GM10847 (cell line): ENCODE data around the gene TMEM190.

Source experiments
- POLR2A ChIP-seq: IDR thresholded peaks from 2 replicates; pipeline ENCODE4 v1.6.1; 2011; ENCODE audit not compliant: insufficient read length; ENCODE audit errors: extremely low read depth

The TMEM190 gene

DNA sequence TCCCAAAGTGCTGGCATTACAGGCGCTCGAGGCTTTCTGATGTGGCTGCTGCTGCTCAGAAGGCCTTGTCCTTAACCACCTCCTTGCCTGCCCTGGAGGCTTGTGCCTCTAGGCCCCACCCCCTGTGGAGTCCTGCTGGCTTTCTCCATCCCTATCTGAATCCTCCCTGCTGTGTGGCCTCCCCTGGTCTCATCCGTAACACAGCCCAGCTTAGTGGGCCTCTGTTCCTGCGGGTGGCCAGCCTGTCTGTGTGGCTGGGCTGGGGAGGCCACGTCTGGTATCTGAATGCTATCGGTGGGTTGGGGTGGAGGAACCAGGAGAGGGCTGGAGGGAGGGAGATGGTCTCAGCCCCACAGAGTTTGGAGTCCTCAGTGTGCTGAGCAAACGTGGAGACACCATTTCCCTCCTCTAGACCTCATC lies 13.8 kb downstream of the TMEM190 start:
- TF ChIP-seq POLR2A = no peak

DNA sequence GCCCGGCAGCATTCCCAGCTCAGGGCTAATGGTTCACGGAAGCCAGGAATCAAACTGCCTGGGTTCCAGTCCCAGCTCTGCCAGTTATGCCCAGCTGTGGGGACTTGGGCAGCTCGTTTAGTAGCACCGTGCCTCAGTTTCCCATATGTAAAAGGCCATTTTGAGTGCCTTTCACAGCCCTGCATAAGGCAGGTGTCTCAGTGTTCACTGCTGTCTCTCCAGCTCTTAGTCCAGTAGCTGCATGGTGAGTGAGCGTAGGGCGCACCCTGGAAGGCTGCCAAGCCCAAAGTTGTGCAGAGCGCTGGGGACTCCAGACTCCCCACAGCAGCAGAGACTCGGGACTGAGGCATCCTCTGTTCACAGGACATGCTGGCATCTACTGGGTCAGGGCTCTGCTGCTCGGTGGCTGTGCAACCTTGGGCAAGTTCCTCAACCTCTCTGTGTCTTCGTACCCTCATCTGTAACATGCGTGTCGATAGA lies 14.6 kb downstream of the TMEM190 start:
- no peak for TF ChIP-seq POLR2A

DNA sequence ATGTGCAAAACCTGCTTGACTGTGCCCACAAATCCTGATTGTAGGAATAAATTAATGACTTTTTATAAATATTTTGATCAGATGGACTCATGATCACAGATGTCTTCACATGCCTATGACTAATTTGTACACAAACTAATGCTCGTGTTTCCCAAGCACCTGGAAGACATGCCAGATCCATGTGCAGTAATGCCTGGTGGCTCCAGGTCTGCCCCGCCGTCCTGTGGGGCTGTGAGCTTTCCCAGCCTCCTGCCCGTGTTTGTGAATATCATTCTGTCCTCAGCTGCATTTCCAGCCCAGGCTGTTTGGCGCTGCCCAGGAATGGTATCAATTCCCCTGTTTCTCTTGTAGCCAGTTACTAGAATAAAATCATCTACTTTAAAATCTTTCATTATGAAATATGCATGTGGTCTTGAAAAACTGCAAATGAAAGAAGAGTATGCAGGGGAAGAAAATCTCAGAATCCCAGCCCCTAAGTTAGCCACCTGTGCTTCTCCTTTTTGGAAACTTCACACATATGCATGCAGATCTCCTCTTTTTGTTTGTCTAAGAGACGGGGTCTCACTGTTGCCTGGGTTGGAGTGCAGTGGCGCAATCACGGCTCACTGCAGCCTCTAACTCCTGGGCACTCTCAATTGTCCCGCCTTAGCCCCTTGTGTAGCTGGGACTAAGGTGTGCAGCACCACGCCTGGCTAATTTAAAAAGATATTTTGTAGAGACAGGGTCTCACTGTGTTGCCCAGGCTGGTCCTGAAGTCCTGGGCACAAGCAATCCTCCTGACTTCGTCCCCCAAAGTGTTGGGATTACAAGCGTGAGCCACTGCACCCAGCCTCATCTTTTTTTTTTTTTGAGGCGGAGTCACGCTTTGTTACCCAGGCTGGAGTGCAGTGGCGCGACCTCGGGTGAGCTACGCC lies 15.3 kb downstream of the TMEM190 start:
- no peak for TF ChIP-seq POLR2A

DNA sequence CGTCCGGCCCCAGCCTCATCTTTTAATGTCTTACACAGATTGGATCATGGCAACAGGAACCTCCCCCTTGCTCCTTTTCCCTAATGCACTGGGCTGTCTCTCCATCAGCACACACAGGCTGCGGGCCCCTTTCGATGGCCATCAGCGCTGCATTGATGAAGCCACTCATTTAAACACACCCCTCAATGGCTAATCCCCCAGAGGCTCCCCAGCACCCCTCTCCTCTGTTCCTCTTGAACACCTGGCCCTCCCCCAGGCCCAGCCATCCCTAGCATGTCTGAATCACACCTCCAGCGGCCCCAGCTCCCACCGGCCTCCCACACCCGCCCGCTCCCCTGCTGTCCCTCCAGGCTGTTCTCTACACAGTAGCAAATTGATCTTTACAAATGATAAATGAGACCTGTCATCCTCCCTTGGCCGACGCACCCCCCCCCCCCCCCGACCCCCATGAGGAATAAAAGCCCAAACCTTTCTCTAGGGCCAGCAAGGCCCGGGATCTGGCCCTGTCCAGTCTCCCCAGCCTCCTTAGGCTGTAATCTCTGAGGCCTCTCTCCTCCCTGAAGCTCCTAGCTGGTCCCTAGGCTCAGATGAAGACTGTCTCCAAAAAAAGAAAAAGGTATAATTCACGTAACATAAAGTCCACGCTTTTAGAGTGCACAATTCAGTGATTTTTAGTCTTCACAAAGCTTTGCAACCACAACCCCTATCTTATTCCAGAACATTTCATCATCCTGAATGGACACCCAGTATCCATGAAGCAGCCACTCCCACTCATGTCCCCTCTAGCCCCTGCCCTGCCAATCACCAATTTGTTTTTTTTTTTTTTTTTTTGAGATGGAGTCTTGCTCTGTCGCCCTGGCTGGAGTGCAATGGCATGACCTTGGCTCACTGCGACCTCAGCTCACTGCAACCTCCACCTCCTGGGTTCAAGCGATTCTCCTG lies 16.5 kb downstream of the TMEM190 start:
- TF ChIP-seq POLR2A = no peak

DNA sequence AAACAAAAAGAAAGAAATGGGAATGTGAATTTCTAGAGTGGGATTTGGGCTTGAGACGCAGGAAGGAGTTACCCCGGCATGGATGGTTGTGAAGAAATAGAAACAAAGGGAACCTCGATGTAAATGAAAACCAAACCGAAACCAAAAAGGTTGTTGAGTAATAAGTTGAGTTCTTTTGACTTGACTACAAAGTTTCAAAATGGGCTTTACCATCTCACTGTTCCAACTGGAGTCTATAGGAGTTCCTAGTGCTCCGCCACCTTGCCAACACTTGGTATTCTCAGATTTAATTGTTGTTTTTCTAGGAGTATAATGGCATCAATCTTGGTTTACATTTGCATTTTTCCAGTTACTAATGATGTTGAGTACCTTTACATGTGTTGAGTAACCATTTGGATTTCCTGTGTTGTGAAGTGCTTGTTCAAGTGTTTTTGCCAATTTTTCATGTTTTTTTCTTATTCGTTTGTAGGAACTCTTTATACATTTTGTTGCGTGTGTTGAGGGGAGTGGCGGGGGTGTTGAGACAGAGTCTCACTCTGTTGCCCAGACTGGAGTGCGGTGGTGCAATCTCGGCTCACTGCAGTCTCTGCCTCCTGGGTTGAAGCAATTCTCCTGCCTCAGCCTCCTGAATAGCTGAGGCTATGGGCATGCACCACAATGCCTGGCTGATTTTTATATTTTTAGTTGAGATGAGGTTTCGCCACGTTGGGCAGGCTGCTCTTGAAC lies 21.7 kb downstream of the TMEM190 start:
- TF ChIP-seq POLR2A = no peak

- no peak for TF ChIP-seq POLR2A
Observed at GRCh38 chr19:55400281-55401087, 23.9 kb downstream of the TMEM190 start.

DNA sequence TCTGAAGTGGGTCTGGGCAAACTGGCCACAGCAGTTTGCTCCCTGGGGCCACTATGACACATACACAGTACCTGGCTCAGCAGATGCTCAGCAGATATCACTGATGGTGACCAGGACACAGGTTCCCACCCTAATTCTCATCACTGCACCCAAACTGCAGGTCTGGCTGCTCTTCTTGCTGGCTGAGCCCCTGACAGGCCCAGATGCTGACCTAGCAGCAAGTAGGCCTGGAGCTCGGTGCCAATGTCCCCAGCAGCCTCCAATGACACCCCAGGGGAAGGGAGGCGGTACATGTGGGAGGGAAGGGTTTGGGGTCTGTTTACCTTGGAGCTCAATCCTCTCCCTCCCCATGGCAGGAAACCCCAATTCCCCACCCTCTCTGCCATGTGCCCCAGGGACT lies 25.9 kb downstream of the TMEM190 start:
- TF ChIP-seq POLR2A = no peak

- TF ChIP-seq POLR2A = no peak
Observed at GRCh38 chr19:55405638-55406037, 29.0 kb downstream of the TMEM190 start.

DNA sequence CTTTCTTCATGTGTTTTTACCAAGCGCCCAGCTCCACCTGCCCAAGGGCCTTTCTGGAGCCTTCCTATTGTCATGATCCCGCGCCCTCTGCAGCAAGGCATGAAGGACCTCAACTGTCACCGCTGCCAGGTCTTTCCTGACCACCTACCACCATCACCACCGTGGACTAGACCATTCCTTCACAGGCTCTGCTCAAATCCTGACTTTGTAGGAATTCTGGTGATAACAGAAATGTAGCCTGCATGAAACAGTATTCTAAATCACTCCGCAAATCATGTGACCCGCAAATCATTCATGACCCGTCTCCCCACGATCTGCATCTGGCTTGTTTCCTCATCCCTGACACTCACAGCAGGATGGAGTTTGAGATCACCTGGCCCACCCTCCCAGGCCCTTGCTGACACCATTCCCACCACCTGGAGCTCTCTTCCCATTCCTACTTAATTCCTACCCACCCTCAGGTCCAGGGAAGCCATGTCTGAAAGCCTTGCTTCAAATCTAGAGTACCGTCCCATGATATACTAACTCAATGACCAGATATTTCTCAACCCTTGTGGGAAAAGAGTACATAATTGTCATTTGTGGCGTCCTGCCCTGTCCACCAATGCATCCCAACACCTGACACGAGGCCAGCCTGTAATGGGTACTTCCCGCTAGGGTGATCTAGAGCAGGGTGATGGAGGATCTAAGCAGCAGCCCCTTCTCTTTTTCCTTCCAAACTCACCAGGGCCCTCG lies 29.6 kb downstream of the TMEM190 start:
- TF ChIP-seq POLR2A = no peak

GRCh38 chr19:55406826-55407549 lies 30.4 kb downstream of the TMEM190 start:
- TF ChIP-seq POLR2A = no peak

- peak; percentile 99 for TF ChIP-seq POLR2A
Observed at GRCh38 chr19:55407550-55407799, 30.8 kb downstream of the TMEM190 start, which contains the start of gene UBE2S. Gene UBE2S, minus strand, starts transcription at chr19:55407788. Its CDS starts 199 bp downstream, at chr19:55407589.

- TF ChIP-seq POLR2A = no peak
Observed at GRCh38 chr19:55407800-55408532, 31.3 kb downstream of the TMEM190 start.

- TF ChIP-seq POLR2A = no peak
Observed at GRCh38 chr19:55408533-55408872, 31.9 kb downstream of the TMEM190 start.
